HG03103 (cell line): ENCODE results near the gene SMARCD1.

Experiments used
- ATAC-seq: cut with Tn5 transposase; IDR thresholded peaks from one replicate; pipeline ENCODE4 v1.9.1; 2021; ENCODE audit warnings: low read depth; ENCODE audit not compliant: unreplicated experiment

The SMARCD1 gene

GRCh38 chr12:50056639-50056976 is 28.5 kb upstream of the SMARCD1 start:
- ATAC-seq: no peak

- no peak for ATAC-seq
These were observed 27.9 kb upstream of the SMARCD1 start, which contains the start of gene ASIC1 for GRCh38 chr12:50057000-50057841. TSS of gene ASIC1 (plus strand) at chr12:50057596. CDS start at chr12:50058767, 1,171 bp downstream.

- ATAC-seq: no peak
These were observed 27.1 kb upstream of the SMARCD1 start for GRCh38 chr12:50057896-50058670.

GRCh38 chr12:50058743-50059312 is 26.3 kb upstream of the SMARCD1 start:
- no peak for ATAC-seq

- ATAC-seq: no peak
These were observed 25.6 kb upstream of the SMARCD1 start for GRCh38 chr12:50059440-50060119.

GRCh38 chr12:50060120-50060468 is 25.0 kb upstream of the SMARCD1 start:
- ATAC-seq: no peak

GRCh38 chr12:50061171-50061570 is 24.0 kb upstream of the SMARCD1 start:
- no peak for ATAC-seq

GRCh38 chr12:50061946-50062686 is 23.0 kb upstream of the SMARCD1 start:
- no peak for ATAC-seq

GRCh38 chr12:50062728-50063460 is 22.2 kb upstream of the SMARCD1 start:
- no peak for ATAC-seq

- no peak for ATAC-seq
These were observed 19.3 kb upstream of the SMARCD1 start for GRCh38 chr12:50065726-50066310.

- ATAC-seq: no peak
These were observed 18.7 kb upstream of the SMARCD1 start for GRCh38 chr12:50066402-50066801.

GRCh38 chr12:50069069-50069468 is 16.1 kb upstream of the SMARCD1 start:
- no peak for ATAC-seq

- no peak for ATAC-seq
These were observed 15.6 kb upstream of the SMARCD1 start for GRCh38 chr12:50069539-50069938.

GRCh38 chr12:50070314-50071060 is 14.7 kb upstream of the SMARCD1 start:
- no peak for ATAC-seq

- ATAC-seq: no peak
These were observed 12.8 kb upstream of the SMARCD1 start for GRCh38 chr12:50072198-50072907.

- ATAC-seq: no peak
These were observed 11.9 kb upstream of the SMARCD1 start for GRCh38 chr12:50073206-50073605.

- ATAC-seq: no peak
These were observed 11.4 kb upstream of the SMARCD1 start for GRCh38 chr12:50073712-50074111.
